ENCODE measurements around the gene TNRC6C.
"Not testable (repeated sequence)": the region's sequence is repeated elsewhere in the genome, so short reads cannot be mapped to it uniquely, and the experiment has no call there.

Gene TNRC6C

DNA sequence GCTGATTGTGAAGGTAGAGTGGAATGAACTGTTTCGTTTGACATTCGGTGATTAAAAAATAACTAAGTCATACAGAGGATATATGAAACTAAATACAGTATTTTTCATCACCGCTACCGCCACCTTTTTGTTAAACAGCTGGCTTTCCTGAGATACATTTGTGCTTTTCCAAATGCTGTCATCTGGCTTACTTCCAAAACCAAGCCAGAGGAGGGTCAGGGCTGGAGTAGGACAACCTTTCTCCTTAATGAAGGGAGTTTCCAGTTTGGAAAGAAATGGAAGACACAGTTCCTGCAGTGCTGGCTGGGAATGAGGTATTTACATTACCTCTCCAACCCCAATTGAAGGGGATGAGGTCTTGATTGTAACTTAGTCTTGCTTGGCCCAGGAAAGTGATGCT is 3.2 kb downstream of the TNRC6C start:
- no peak overlapping the region for H3K27ac ChIP-seq
- DNase-seq (ENCODE audit: low read depth, low spot score) = no peak

GRCh38 chr17:77962348-77962747 is 3.8 kb downstream of the TNRC6C start:
- H3K27ac ChIP-seq = no peak overlapping the region
- no peak for DNase-seq (ENCODE audit: low read depth, low spot score)

GRCh38 chr17:77963441-77963840 is 4.9 kb downstream of the TNRC6C start:
- no peak overlapping the region for H3K27ac ChIP-seq
- no peak for DNase-seq (ENCODE audit: low read depth, low spot score)

DNA sequence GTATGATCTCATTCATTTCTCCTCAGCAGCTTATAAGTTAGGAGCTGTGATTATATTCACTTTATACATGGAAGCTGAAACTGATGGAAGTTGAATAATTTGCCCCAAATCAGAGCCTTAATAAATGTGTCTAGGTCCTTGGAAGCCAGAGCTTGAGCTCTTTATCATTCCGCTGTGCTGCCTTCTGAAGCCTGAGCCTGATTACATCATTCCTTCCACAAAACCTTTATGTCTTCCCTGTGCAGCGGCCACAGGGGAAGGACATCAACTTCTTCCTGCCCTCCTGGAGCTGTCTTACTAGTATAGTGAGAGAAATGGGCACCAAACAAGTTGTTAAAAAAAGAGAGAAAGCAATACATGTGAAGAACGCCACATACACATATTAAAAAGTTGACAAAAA is 6.8 kb downstream of the TNRC6C start:
- DNase-seq (ENCODE audit: low read depth, low spot score) = no peak
- no peak overlapping the region for H3K27ac ChIP-seq

DNA sequence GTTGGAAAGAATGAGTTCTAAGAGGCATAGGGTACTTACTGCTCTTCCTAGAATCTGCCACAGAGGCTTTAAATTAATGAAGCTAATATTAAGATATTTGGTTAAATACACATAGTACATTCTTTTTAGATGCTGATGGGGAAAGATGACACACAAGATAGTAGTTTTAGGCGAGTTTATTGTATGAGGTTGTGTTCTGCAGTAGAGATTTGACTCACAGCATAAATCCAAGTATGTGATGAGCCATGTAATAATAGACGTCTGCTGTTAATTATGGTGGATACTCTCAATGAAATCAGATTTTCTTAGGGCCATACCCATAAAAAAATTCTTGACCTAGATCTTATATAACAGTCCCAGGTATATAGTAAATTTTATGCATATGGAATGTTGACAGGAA is 8.0 kb downstream of the TNRC6C start:
- no peak overlapping the region for H3K27ac ChIP-seq
- no peak for DNase-seq (ENCODE audit: low read depth, low spot score)

- H3K27ac ChIP-seq = no peak overlapping the region
- DNase-seq (ENCODE audit: low read depth, low spot score) = no peak
Observed at GRCh38 chr17:77968788-77969187, 10.3 kb downstream of the TNRC6C start.

DNA sequence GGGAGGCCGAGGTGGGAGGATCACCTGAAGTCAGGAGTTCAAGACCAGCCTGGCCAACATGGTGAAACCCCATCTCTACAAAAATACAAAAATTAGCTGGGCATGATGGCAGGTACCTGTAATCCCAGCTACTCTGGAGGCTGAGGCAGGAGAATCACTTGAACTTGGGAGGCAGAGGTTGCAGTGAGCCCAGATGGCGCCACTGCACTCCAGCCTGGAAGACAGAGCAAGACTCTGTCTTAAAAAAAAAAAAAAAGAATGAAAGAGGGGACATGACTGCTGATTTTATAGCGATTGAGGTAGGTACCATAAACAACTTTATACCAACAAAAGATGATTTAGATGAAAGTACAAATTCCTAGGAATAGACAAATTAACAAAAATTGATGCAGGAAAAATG is 13.8 kb downstream of the TNRC6C start:
- H3K27ac ChIP-seq; DNase-seq (ENCODE audit: low read depth, low spot score): not testable (repeated sequence)

DNA sequence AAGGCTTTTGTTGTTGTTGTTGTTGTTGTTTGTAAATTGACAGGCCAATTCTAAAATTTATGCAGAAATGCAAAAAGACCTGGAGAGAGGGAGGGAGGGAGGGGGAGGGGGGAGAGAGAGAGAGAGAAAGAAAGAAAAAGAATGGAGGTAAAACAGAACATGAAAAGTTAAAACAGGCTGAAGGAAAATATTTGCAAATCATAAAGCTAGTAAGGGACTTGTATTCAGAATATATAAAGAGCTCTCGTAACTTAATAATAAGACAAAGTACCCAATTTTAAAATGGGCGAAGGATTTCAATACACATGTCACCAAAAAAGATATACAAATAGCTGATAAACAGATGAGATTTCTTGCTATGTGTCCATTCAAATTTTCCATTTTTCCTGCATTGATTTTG is 15.4 kb downstream of the TNRC6C start:
- no peak for DNase-seq (ENCODE audit: low read depth, low spot score)
- H3K27ac ChIP-seq = no peak overlapping the region

DNA sequence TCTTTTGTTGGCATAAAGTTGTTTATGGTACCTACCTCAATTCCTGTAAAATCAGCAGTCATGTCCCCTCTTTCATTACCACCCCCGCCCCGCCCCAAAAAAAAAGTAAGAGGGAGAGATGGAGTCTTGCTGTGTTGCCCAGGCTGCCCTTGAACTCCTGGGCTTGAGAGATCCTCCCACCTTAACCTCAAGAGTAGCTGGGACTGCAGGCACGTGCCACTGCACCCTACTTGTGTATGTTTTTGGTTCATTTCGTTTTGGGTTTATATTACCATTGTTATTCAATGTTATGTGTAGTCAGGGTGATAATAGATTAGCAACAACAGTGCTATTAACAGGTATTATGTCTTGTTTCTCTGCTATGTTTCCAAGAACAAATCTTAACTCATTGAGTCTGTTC is 15.9 kb downstream of the TNRC6C start:
- DNase-seq (ENCODE audit: low read depth, low spot score) = no peak
- no peak overlapping the region for H3K27ac ChIP-seq

DNA sequence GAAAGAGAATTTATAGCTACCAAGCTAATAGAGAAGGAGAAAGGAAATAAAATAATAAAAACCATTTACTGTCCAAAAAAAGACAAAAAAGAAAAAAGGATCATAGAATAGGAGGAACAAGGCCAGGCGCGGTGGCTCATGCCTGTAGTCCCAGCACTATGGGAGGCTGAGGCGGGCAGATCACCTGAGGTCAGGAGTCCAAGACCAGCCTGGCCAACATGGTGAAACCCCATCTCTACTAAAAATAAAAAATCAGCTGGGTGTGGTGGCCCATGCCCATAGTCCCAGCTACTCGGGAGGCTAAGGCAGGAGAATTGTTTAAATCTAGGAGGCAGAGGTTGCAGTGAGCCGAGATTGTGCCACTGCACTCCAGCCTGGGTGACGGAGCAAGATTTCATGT is 23.9 kb downstream of the TNRC6C start:
- H3K27ac ChIP-seq; DNase-seq (ENCODE audit: low read depth, low spot score): not testable (repeated sequence)

DNA sequence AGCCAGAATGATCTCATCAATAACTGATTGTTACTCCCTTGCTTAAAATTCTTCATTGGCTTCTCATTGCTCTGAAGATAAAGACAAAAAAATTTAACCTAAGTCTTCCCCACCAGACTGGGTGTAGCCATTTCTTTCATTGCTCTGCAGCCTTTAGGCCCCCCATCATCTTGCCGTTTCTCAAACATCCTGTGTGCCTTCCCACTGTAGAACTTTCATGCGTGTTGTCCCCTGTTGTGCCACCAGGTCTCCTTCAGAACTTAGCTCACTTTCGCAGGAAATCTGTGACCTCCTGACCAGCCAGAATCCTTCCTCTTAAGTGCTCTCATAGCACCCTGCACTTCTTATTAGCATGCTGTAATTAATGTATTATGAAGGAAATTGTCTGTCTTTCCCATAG is 31.8 kb downstream of the TNRC6C start:
- no peak for DNase-seq (ENCODE audit: low read depth, low spot score)
- H3K27ac ChIP-seq = no peak overlapping the region

GRCh38 chr17:77993735-77994134 is 35.2 kb downstream of the TNRC6C start:
- not testable (repeated sequence) for DNase-seq (ENCODE audit: low read depth, low spot score); H3K27ac ChIP-seq

- no peak overlapping the region for H3K27ac ChIP-seq
- no peak for DNase-seq (ENCODE audit: low read depth, low spot score)
Observed at GRCh38 chr17:77995146-77995852, 36.8 kb downstream of the TNRC6C start.

- DNase-seq (ENCODE audit: low read depth, low spot score) = no peak
- no peak overlapping the region for H3K27ac ChIP-seq
Observed at GRCh38 chr17:77996256-77996655, 37.8 kb downstream of the TNRC6C start.

DNA sequence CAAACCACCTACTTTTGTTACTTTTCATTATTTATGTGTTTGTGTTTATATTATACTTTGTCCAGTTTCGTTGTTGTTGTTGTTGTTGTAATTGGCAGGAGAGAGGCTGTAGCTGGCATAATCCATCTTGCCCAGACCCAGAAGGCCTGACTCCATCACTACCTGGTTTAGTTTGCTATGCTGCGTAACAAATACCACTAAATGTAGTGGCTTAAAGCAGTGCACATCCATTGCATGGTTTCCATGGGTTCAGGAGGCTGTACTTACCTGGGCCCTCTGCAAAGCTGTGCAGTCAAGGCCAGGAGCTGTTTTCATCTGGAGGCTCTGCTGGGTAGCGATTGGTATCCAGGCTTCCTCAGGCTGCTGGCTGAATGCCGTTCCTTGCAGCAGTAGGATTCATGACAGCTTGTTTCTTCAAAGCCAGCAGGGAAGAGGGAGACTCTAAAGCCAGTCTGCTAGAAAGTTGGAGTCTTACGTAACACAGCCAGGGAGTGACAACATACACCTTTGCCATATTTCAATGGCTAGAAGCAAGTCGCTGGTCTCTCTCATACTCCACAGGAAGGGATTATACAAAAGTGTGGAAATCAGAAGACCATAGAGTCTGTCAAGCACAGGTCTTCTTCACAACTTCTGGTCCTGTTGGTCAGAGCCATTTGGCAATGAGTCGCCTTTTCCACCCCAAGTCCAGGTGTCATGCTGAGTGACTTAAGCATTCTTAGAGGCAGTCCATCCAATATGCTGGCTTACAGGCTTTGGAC is 41.1 kb downstream of the TNRC6C start:
- no peak for DNase-seq (ENCODE audit: low read depth, low spot score)
- H3K27ac ChIP-seq = no peak overlapping the region

DNA sequence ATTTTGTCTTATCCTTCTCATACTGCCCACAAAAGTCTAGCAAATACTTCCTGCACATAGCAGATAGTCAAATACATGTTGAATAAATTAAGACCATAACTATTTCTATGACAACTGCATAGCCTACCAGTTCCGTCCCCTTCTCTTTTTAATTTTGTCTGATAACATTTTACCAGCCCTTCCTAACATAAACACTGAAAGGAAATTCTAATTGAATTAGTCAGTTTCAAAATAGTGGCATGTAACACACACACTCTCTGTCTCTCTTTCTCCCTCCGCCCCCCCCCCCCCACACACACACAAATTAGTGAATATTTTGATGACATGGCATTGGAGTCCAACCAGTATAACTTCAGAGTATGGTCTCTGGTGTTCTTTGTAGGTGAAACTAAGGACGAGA is 41.8 kb downstream of the TNRC6C start:
- no peak for DNase-seq (ENCODE audit: low read depth, low spot score)
- H3K27ac ChIP-seq = no peak overlapping the region

GRCh38 chr17:78001182-78001581 is 42.7 kb downstream of the TNRC6C start:
- DNase-seq (ENCODE audit: low read depth, low spot score) = no peak
- no peak overlapping the region for H3K27ac ChIP-seq

DNA sequence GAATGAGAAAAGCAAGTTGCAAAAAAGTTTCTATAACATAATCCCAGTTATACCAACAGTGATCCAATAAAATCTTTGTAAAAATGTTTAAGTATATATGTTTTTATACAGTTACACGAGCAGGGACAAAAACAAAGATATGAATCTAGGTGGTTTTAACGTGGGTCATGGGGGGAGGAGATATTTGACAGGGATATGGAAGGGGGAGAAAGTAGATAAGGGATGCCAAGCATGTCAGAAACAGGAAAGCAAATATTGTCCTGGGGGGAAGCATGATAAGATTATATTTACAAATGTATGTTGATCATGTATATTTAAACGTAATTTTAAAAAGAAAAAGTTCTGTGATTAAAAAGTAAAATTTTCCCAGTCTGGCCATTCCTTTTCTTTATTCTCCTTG is 43.1 kb downstream of the TNRC6C start:
- DNase-seq (ENCODE audit: low read depth, low spot score) = no peak
- no peak overlapping the region for H3K27ac ChIP-seq

DNA sequence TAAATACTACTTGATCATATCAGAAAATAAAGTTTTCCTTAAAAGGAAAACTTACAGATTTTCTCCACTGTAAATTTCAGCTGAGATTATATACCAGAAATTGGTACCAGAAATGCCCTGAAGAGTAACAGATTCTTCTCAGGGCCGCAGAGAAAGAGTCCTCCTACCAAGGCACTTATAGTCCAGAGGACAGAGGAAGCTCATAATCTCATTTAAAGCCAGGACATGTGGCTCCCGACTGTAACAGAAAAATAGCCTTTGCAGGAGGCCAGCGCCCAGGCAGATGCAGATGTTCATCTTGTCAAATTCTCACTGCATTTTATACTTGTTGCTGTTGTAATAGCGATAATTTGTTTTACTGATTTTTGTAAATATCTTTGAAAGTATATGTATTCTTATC is 43.7 kb downstream of the TNRC6C start:
- H3K27ac ChIP-seq = no peak overlapping the region
- DNase-seq (ENCODE audit: low read depth, low spot score) = no peak

GRCh38 chr17:78005452-78006171 is 47.1 kb downstream of the TNRC6C start:
- DNase-seq (ENCODE audit: low read depth, low spot score) = no peak
- no peak overlapping the region for H3K27ac ChIP-seq

DNA sequence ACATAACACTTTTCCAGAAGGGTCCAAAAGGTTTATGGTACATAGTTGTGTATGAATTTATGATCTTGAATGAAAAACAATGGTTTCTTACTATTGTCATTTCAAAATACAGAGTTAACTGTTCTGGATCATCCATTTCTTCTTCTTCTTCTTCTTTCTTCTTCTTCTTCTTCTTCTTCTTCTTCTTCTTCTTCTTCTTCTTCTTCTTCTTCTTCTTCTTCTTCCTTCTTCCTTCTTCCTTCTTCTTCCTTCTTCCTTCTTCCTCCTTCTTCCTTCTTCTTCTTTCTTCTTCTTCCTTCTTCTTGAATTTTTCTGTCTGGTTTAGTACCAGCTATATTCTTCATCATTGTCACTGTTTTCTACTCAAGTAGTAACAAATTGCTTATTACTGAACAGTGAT is 47.8 kb downstream of the TNRC6C start:
- no peak overlapping the region for H3K27ac ChIP-seq
- DNase-seq (ENCODE audit: low read depth, low spot score) = no peak
